SK-N-SH treated with all-trans-retinoic acid at 6 μM for 48 hours (cell line): ENCODE results near the gene VAT1L.

Experiments
- GLIS3 ChIP-seq: fragments of 250-450 bp; sonication (Bioruptor Pico); IDR thresholded peaks from 2 replicates; pipeline ENCODE4 v1.5.0; 2020; ENCODE audit warnings: mild to moderate bottlenecking, moderate library complexity
- ZFP3 ChIP-seq: fragments of 250-450 bp; sonication (Bioruptor Pico); IDR thresholded peaks from 2 replicates; pipeline ENCODE4 v1.5.0; 2020; ENCODE audit warnings: mild to moderate bottlenecking, moderate library complexity
- ZNF565 ChIP-seq: fragments of 450-650 bp; formaldehyde crosslinking; conservative IDR thresholded peaks from 2 replicates; pipeline ENCODE4 v1.5.0; 2020; ENCODE audit warnings: low read depth, mild to moderate bottlenecking, moderate library complexity

DNA sequence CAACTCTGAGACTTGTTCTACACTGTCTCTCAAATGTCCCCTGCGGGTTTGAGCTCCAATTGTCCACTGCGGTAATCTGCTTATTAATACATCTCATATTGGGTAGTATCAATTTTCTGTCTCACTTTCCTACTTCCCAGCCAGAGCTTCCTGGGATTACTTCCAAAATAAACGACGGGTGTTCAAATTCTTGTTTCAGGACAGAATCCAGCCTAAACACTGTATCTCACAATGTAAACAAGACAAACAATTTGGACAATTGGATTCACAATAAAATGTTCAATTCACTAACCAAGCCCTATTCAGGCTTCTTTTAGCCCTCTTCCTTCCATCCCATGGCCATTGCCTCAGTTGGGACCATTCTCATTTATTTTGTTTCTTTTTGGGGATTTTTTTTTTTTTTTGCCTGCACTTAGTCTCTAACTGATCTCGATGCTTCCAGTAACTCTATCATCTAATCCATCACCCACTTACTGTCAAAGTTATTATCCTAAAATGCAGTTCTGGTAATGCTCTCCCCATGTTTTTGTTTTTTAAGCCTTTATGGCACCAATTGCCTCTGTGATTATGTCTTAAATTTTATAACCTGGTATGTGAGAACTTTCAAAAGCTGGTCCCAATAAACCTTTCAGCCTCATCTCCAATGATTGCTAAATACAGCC, 2.0 kb upstream of the VAT1L start:
- TF ChIP-seq ZFP3 (CRISPR knock-in tag), result no peak
- no peak for TF ChIP-seq ZNF565 (CRISPR knock-in tag)
- TF ChIP-seq GLIS3 (CRISPR knock-in tag), result no peak
